ENCODE data around the gene AHDC1.

Gene AHDC1

GRCh38 chr1:27561124-27561899 lies 42.6 kb downstream of the AHDC1 start:
- no peak for DNase-seq (ENCODE audit: extremely low read depth, insufficient read length)
- no peaks in the 10 kb centered on the region for H3K27me3 ChIP-seq (replicated peaks; ENCODE audit: control insufficient read depth, insufficient read depth, low read length)
- no peak overlapping the region for H3K4me3 ChIP-seq (replicated peaks; ENCODE audit: low read depth, low read length)
- no peak for TF ChIP-seq CTCF (IDR thresholded peaks at IDR 0.05; ENCODE audit: insufficient read depth, low read length, poor library complexity, severe bottlenecking)
- H3K36me3 ChIP-seq (ENCODE audit: control insufficient read depth, insufficient read depth, low read length) = no peaks in the 10 kb centered on the region; the same call in 1 of the 2 replicates

DNA sequence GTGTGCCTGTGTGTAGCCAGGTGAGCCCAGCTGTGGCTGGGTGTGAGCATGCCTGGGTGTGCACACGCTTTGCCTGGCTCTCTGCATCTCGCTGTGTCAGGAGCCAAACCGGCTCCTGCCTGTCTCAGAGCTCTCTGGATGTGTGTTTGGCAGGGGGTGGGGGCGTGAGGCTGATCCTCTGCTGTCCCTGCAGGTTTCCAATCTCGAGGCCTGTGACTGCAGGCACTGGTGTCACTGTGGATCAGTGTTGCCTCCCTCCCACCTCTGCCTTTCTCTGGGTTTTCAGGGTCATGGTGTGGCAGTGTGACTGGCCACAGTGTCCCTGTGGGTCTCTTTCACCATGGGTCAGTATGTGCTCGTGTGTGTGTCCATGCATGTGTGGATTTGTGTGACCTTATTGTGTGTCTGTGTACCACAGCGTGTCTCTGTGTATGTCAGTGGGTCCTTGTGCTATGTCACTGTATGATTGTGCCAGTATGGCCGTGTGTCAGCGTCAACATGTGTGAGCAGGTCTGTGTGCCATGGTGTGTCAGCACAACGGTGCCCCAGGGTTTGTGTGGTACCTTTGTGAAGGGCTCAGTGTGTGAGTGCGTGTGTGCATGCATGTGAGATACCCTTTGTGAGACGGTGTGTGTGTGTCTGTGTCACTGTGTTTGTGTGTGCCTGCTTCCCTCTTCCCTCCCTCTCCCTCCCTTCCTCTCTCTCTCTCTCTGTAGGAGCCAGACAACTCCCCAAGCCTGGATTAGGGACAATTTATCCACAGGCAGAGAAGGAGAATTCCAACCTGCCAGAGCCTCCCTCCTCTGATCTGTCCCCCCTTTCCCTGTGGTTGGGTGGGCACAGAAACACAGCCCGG lies 43.4 kb downstream of the AHDC1 start:
- no peak for TF ChIP-seq CTCF (IDR thresholded peaks at IDR 0.05; ENCODE audit: insufficient read depth, low read length, poor library complexity, severe bottlenecking)
- Histone ChIP-seq H3K4me3 (replicated peaks; ENCODE audit: low read depth, low read length) (no peak overlapping the region), H3K36me3 (ENCODE audit: control insufficient read depth, insufficient read depth, low read length) (no peaks in the 10 kb centered on the region; the same call in 1 of the 2 replicates), H3K27me3 (replicated peaks; ENCODE audit: control insufficient read depth, insufficient read depth, low read length) (no peaks in the 10 kb centered on the region)
- no peak for DNase-seq (ENCODE audit: extremely low read depth, insufficient read length)

- Histone ChIP-seq H3K36me3 (ENCODE audit: control insufficient read depth, insufficient read depth, low read length) (no peaks in the 10 kb centered on the region; the same call in 1 of the 2 replicates), H3K4me3 (replicated peaks; ENCODE audit: low read depth, low read length) (no peak overlapping the region), H3K27me3 (replicated peaks; ENCODE audit: control insufficient read depth, insufficient read depth, low read length) (no peaks in the 10 kb centered on the region)
- DNase-seq (ENCODE audit: extremely low read depth, insufficient read length) = no peak
- no peak for TF ChIP-seq CTCF (IDR thresholded peaks at IDR 0.05; ENCODE audit: insufficient read depth, low read length, poor library complexity, severe bottlenecking)
Observed at GRCh38 chr1:27559466-27560030, 44.4 kb downstream of the AHDC1 start.

- no peaks in the 10 kb centered on the region; the same call in 1 of the 2 replicates for H3K36me3 ChIP-seq (ENCODE audit: control insufficient read depth, insufficient read depth, low read length)
- no peaks in the 10 kb centered on the region for H3K27me3 ChIP-seq (replicated peaks; ENCODE audit: control insufficient read depth, insufficient read depth, low read length)
- no peak for TF ChIP-seq CTCF (IDR thresholded peaks at IDR 0.05; ENCODE audit: insufficient read depth, low read length, poor library complexity, severe bottlenecking)
- H3K4me3 ChIP-seq (replicated peaks; ENCODE audit: low read depth, low read length) = no peak overlapping the region
- DNase-seq (ENCODE audit: extremely low read depth, insufficient read length) = no peak
Observed at GRCh38 chr1:27557596-27558340, 46.2 kb downstream of the AHDC1 start.

DNA sequence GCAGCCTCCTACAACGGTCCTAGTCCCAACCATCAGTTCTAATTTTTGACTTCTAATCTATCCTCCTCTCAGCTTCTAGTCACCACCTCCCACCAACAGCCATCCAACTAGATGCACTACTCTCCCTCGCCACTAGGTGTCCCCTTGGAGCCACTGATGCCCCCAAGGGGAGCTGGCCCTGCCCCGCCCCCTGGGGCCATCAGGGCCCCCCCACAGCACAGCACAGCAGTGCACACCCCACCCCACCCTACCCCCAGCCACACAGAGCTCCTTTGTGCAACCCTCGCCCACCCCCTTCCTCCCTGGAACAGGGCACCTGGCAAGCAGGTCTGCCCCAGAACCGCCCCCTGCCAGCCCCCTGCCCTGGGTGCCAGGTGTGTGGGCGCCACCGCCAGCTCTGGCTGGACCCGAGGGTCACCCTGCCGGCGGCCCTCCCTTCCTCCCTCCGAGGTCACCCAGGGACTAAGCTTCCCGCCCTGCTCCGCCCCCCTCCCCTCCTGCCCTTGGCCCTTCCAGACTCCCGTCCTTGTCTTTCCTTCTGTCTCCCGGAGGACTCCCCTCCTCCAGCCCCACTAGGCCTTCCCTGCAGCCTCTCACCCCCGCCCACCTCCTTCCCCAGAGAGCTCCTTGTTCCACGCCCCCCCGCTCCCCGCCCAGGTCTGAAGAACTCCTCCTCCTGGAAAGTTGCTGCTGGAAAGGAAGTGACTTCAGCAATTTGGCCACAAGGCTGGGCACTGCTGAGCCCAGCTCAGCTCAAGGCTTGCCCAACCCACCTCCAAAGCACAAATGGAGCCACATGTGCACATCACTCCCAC lies 47.0 kb downstream of the AHDC1 start:
- peak; percentile 39 for DNase-seq (ENCODE audit: extremely low read depth, insufficient read length)
- peaks cover 1% of the 10 kb centered on the region; the same call in 1 of the 2 replicates for H3K36me3 ChIP-seq (ENCODE audit: control insufficient read depth, insufficient read depth, low read length)
- no peaks in the 10 kb centered on the region for H3K27me3 ChIP-seq (replicated peaks; ENCODE audit: control insufficient read depth, insufficient read depth, low read length)
- no peak overlapping the region for H3K4me3 ChIP-seq (replicated peaks; ENCODE audit: low read depth, low read length)
- peak; percentile 94 for TF ChIP-seq CTCF (IDR thresholded peaks at IDR 0.05; ENCODE audit: insufficient read depth, low read length, poor library complexity, severe bottlenecking)
